Rectal smooth muscle tissue (tissue), 1 donor: ENCODE data around the gene POF1B.

Source experiments
- H3K27ac ChIP-seq: one replicate; pipeline ENCODE4 v1.7.0; 2013; ENCODE audit warnings: low read depth, low read length, inconsistent platforms
- H3K27me3 ChIP-seq: one replicate; pipeline ENCODE4 v1.7.0; 2013; ENCODE audit warnings: low read length; ENCODE audit not compliant: control insufficient read depth, insufficient read depth
- H3K36me3 ChIP-seq: one replicate; pipeline ENCODE4 v1.7.0; 2013; ENCODE audit warnings: low read length; ENCODE audit not compliant: control insufficient read depth, insufficient read depth
- H3K4me1 ChIP-seq: one replicate; pipeline ENCODE4 v1.7.0; 2013; ENCODE audit warnings: low read length; ENCODE audit not compliant: control insufficient read depth, insufficient read depth
- H3K4me3 ChIP-seq: one replicate; pipeline ENCODE4 v1.7.0; 2013; ENCODE audit warnings: low read length
- H3K9ac ChIP-seq: one replicate; pipeline ENCODE4 v1.7.0; 2013; ENCODE audit warnings: low read length

The POF1B gene

GRCh38 chrX:85379174-85379907 is at the start of gene POF1B:
TSS of gene POF1B (minus strand) at chrX:85379665. CDS start at chrX:85379454, 211 bp downstream.
- Histone ChIP-seq H3K27ac (no peak within 1 kb of the TSS), H3K4me3 (peak within 1 kb of the TSS; percentile 74)

GRCh38 chrX:85429066-85429465 is 49.6 kb upstream of the POF1B start:
- Histone ChIP-seq H3K9ac (no peak overlapping the region), H3K27me3 (no peaks in the 10 kb centered on the region), H3K4me3 (no peak overlapping the region), H3K36me3 (no peaks in the 10 kb centered on the region), H3K4me1 (no peaks in the 10 kb centered on the region), H3K27ac (no peak overlapping the region)

More at GRCh38 chrX:85379174-85379907, at the start of gene POF1B:
- no peaks in the 10 kb centered on the region for H3K36me3 ChIP-seq
- peak within 1 kb of the TSS; percentile 38 for H3K9ac ChIP-seq
- no peaks in the 10 kb centered on the region for H3K4me1 ChIP-seq
- no peaks in the 10 kb centered on the region for H3K27me3 ChIP-seq

- no peaks in the 10 kb centered on the region for H3K36me3 ChIP-seq
- no peaks in the 10 kb centered on the region for H3K27me3 ChIP-seq
- H3K4me3 ChIP-seq, result no peak overlapping the region
- H3K9ac ChIP-seq, result no peak overlapping the region
- no peaks in the 10 kb centered on the region for H3K4me1 ChIP-seq
- no peak overlapping the region for H3K27ac ChIP-seq
These were observed 39.8 kb upstream of the POF1B start for GRCh38 chrX:85419293-85419692.

GRCh38 chrX:85391878-85392238 is 12.4 kb upstream of the POF1B start:
- Histone ChIP-seq H3K4me1 (no peaks in the 10 kb centered on the region), H3K9ac (no peak overlapping the region), H3K4me3 (no peak overlapping the region), H3K27me3 (no peaks in the 10 kb centered on the region), H3K36me3 (no peaks in the 10 kb centered on the region), H3K27ac (no peak overlapping the region)

GRCh38 chrX:85391185-85391877 is 11.9 kb upstream of the POF1B start:
- Histone ChIP-seq H3K36me3 (no peaks in the 10 kb centered on the region), H3K9ac (no peak overlapping the region), H3K27ac (no peak overlapping the region), H3K27me3 (no peaks in the 10 kb centered on the region), H3K4me1 (no peaks in the 10 kb centered on the region), H3K4me3 (no peak overlapping the region)

- no peak overlapping the region for H3K9ac ChIP-seq
- H3K4me1 ChIP-seq, result no peaks in the 10 kb centered on the region
- H3K27ac ChIP-seq, result no peak overlapping the region
- H3K4me3 ChIP-seq, result no peak overlapping the region
- H3K36me3 ChIP-seq, result no peaks in the 10 kb centered on the region
- H3K27me3 ChIP-seq, result no peaks in the 10 kb centered on the region
These were observed 2.1 kb upstream of the POF1B start for GRCh38 chrX:85381602-85382001.

- Histone ChIP-seq H3K9ac (no peak overlapping the region), H3K27ac (no peak overlapping the region), H3K36me3 (no peaks in the 10 kb centered on the region), H3K4me3 (peak overlapping the region; percentile 74), H3K4me1 (no peaks in the 10 kb centered on the region), H3K27me3 (no peaks in the 10 kb centered on the region)
These were observed 1.0 kb downstream of the POF1B start for GRCh38 chrX:85378461-85378860.

GRCh38 chrX:85375333-85375738 is 4.1 kb downstream of the POF1B start:
- H3K4me3 ChIP-seq, result no peak overlapping the region
- H3K9ac ChIP-seq, result no peak overlapping the region

GRCh38 chrX:85365370-85365995 is 14.0 kb downstream of the POF1B start:
- H3K27ac ChIP-seq, result no peak overlapping the region
- no peak overlapping the region for H3K4me3 ChIP-seq
- H3K4me1 ChIP-seq, result no peaks in the 10 kb centered on the region
- H3K27me3 ChIP-seq, result no peaks in the 10 kb centered on the region
- H3K9ac ChIP-seq, result no peak overlapping the region
- H3K36me3 ChIP-seq, result no peaks in the 10 kb centered on the region

More at GRCh38 chrX:85375333-85375738, 4.1 kb downstream of the POF1B start:
- Histone ChIP-seq H3K27ac (no peak overlapping the region), H3K27me3 (no peaks in the 10 kb centered on the region), H3K36me3 (no peaks in the 10 kb centered on the region), H3K4me1 (no peaks in the 10 kb centered on the region)

- Histone ChIP-seq H3K9ac (no peak overlapping the region), H3K4me1 (no peaks in the 10 kb centered on the region), H3K27me3 (no peaks in the 10 kb centered on the region), H3K27ac (no peak overlapping the region), H3K36me3 (no peaks in the 10 kb centered on the region), H3K4me3 (no peak overlapping the region)
These were observed 20.4 kb downstream of the POF1B start for GRCh38 chrX:85359051-85359450.

- Histone ChIP-seq H3K27ac (no peak overlapping the region), H3K36me3 (no peaks in the 10 kb centered on the region), H3K27me3 (no peaks in the 10 kb centered on the region), H3K9ac (no peak overlapping the region), H3K4me3 (no peak overlapping the region), H3K4me1 (no peaks in the 10 kb centered on the region)
These were observed 33.9 kb downstream of the POF1B start for GRCh38 chrX:85345523-85345922.

GRCh38 chrX:85327060-85327333 is 52.5 kb downstream of the POF1B start:
- Histone ChIP-seq H3K27ac (no peak overlapping the region), H3K4me3 (no peak overlapping the region), H3K36me3 (no peaks in the 10 kb centered on the region), H3K27me3 (no peaks in the 10 kb centered on the region), H3K4me1 (no peaks in the 10 kb centered on the region), H3K9ac (no peak overlapping the region)
